NCI-H1417 treated with DMSO at 0.1 percent for 48 hours (cell line): ENCODE results near the gene KRT20.
A peak's percentile ranks its signal among the peaks of the same experiment; 100 is the strongest.
"Not testable (repeated sequence)": the region's sequence is repeated elsewhere in the genome, so short reads cannot be mapped to it uniquely, and the experiment has no call there.

ENCODE experiments used
- DNase-seq: peaks from one replicate; lab custom pipeline; 2025; lab: John Stamatoyannopoulos, UW

Gene KRT20, protein sequence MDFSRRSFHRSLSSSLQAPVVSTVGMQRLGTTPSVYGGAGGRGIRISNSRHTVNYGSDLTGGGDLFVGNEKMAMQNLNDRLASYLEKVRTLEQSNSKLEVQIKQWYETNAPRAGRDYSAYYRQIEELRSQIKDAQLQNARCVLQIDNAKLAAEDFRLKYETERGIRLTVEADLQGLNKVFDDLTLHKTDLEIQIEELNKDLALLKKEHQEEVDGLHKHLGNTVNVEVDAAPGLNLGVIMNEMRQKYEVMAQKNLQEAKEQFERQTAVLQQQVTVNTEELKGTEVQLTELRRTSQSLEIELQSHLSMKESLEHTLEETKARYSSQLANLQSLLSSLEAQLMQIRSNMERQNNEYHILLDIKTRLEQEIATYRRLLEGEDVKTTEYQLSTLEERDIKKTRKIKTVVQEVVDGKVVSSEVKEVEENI

DNA sequence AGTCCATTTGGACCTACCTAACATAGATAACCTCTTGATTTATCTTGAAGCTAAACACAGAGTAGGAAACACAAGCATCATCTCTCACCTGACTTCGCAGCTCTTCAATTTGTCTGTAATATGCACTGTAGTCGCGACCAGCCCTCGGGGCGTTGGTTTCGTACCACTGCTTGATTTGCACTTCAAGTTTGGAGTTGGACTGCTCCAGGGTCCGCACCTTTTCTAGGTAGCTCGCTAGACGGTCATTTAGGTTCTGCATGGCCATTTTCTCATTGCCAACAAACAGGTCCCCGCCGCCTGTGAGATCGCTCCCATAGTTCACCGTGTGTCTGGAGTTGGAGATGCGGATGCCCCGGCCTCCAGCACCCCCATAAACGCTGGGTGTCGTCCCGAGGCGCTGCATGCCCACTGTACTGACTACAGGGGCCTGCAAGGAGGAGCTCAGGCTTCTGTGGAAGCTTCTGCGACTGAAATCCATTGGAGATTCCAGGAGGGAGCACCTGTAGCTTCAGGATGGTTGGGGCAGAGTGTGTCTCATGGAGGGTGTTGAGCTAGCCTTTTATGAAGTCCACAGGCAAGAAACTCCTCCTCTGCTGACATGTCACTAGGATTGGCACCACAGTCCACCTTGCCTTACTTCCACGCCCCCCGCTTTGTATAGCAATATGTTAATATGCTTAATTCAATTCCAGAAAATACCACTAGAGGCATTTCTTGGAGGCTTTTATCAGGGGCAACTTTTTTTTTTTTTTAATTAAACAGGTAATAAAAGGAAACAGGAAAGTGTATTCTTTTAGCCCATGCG lies at the start of gene KRT20:
Gene KRT20, minus strand, starts transcription at position 535 of the 805 bp plus-strand sequence. Its CDS starts 57 bp downstream, at position 478.
- DNase-seq = no peak

DNA sequence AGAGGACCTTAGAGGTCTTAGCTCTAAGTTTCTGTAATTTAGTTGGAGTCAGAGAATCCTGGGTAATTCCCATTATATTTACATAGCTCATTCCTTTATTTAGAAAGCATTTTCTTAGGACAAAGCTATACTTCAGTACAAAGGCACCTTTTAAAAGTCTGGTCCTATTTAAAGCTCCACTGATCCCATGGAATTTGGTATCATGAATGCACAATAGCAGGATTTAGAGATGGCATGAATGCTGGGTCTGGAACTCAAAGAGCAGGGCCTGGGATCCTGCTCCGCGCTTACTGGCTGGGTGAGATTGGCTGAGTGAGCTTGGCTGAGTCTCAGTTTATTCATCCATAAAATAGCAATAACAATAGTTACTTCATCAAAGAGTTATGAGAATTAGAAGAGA lies 47.6 kb upstream of the KRT20 start:
- DNase-seq = no peak

DNA sequence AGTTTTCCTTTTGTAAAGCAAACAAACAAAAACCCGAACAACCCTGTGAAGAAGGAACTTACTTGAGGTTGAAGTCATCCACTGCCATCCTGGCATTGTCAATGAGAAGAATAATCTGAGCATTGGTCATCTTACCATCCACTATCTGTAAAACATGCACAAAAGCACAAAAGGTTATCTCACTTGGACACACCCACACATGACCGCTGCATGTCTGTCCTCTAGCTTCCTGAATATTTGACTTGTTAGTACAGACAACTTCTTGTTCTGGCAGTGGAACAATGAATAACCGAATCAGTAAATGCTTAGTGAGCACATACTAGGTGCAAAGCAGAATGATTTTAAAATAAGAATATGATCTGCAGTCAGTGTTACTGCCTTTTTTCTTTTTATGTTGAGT lies 46.3 kb upstream of the KRT20 start:
- no peak for DNase-seq

DNA sequence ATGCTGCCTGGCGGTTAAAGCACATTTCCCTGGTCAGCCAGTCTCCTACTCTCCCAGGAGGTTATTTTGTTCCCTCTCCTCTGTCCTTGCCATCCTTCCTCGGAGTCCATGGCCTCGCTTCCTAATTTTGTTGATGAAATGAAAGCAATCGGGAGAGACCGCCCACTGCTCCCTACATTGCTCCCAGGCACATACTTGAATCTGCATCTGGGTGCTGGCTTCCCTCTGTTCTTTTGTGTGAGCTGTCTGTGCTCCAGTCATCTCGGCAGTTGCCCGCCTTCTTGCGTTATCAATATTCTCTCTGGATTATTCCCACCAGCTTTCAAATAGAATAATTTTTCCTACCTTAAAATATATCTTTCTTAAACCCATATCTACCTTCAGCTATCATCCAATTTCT lies 41.3 kb upstream of the KRT20 start:
- no peak for DNase-seq

- no peak for DNase-seq
Observed at GRCh38 chr17:40922239-40922638, 37.2 kb upstream of the KRT20 start.

GRCh38 chr17:40921026-40921425 lies 36.0 kb upstream of the KRT20 start:
- no peak for DNase-seq

DNA sequence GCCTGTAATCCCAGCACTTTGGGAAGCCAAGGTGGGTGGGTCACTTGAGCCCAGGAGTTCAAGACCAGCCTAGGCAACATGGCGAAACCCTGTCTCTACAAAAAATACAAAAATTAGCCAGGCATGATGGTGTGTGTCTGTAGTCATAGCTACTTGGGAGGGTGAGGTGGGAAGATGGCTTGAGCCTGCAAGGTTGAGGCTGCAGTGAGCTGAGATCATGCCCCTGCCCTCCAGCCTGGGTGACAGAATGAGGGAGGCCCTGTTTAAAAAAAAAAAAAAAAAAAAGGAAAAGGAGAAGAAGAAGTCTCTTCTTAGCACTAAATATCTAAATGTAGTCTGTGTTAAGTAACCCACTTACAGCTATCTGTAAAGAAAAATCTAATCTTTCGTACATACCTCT lies 32.1 kb upstream of the KRT20 start:
- DNase-seq = not testable (repeated sequence)

DNA sequence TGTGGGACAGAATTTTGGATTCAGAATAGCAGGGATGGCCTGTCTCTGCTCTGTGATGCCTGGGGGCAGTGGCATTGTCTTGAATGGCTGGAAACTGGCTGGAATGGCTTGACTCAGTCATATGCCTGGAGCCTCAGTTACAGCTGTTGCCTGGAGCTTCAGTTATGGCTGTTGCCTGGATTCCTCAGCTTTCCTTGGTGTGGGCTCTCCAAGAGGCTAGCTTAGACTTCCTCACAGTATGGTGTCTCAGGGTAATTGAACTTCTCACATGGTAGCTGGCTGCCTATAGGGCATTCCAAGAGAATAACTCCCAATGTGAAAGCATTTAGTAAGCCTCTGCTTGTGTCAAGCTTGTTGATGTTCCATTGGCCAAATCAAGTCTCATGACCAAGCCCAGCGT lies 31.3 kb upstream of the KRT20 start:
- no peak for DNase-seq

GRCh38 chr17:40915721-40916256 lies 30.7 kb upstream of the KRT20 start:
- DNase-seq = no peak

DNA sequence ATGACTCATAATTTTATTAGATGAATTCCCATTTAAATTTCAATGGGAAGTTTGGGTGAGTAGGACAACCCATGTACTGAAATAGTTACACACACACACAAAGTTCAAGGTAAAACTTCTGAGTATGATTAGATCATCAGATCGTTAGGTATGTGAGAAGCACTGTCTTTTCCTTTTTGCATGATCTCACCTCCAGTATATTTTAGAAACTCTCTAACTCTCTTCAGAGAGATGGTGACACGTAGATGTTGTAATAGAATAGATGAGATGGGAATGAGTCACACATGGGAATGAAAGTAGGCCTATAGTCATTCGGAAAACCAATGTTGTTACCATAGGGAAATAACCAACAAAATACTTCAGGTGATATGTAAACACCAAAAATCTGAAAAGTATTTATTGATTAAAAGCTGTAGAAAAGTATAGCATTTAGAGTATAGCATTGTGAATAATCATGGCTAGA lies 30.2 kb upstream of the KRT20 start:
- no peak for DNase-seq

GRCh38 chr17:40914075-40914855 lies 29.2 kb upstream of the KRT20 start:
- no peak for DNase-seq

DNA sequence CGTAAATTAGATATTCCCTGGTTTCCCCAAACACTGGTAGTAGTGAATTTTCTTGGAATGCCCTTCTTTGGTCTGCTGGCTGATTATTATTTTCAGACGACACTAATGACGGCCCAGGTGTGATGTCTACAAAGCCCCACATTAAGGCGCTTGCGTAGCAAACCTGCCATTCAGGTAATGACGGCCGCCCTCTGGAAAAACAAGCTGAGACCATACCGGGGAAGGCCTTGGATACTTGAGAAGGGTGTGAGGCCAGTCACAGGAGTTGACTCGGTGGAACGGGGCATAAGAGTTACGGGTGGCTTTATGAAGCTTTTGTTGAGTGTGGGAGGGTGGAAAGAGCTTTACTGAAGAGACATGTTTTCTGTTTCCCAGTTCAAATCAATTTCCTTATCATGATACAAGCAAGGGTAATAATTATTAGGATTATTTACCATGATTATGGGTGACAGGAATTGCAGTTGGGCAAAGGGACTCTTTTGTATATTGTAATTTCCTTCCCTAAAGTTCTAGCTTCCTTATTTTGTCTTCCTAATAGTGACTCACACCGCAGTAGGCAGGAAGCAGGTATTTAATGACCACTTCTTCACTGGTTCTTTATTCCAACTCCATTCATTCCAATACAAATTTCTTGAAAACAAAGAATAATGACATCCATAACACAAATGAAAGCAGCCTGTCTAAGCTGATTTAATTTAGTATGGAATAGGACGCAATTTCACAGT lies 27.6 kb upstream of the KRT20 start:
- DNase-seq = no peak

GRCh38 chr17:40910441-40910841 lies 25.4 kb upstream of the KRT20 start:
- DNase-seq = no peak

DNA sequence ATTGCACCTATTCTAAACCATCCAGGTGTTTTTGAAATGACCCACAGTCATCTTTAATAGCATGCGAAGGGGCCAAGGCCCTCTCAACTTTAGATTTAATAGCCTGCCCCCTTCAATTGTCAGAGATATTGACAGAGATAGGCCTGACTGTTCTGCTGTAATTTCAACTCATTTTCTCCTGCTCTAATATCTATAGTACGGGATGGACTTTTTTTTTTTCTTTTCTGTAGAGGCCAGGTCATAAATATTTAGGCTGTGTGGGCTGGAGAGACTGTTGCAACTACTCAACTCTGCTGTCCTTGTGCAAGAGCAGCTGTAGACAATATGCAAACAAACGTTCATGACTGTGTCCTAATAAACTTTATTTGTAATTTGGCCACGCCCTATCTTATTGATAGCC lies 24.7 kb upstream of the KRT20 start:
- no peak for DNase-seq

GRCh38 chr17:40909351-40909750 lies 24.3 kb upstream of the KRT20 start:
- peak; percentile 71 for DNase-seq

GRCh38 chr17:40906613-40907012 lies 21.6 kb upstream of the KRT20 start:
- DNase-seq = no peak

DNA sequence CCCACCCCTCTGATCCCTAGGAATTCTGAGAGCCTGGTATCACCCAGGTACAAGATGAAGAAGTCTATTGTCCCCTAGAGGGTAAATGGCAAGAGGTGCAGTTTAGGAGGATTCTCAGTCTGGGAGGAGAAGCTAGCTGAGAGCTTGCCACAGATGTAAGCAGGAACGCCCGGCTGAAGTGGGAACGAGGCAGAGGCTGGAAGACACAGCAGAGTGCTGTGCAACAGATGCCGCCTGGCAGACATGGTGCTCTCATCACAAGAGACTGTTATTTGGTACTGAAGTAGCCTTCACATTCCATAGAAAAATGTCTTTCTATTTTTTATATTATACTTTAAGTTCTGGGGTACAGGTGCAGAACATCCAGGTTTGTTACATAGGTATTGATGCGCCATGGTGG lies 20.3 kb upstream of the KRT20 start:
- no peak for DNase-seq

DNA sequence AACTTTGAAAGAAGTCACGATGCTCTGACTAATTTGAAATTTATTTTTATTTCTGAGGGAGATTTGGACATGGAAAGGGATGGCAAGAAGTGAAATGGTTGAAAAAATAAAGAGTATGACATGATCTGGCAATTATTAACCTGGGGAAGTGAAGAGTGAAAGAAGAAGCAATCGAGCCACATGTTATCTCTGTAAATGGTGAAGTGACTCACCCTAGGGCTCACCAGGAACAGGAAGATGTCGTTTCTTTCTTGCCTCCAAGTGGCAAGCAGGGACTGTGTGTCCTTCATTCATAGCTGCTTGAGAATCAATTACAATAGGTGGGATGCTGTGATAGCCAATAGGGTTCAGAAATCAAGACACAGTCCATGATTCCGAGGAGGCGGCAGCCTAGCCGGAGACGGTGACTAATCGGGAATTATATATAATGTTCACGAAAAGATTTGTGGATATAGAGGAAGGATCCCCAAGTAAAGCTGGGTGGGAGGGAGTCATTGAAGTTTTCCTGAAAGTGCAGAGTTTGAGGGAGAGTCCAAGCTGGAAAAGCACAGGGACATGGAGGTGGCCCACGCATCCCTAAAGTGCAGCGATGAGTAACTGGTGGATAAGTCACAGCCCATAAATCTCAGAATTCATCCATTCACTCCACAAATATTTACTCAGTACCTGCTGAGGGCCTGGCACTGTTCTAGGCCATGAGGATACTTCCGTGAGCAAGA lies 18.2 kb upstream of the KRT20 start:
- DNase-seq = no peak

- no peak for DNase-seq
Observed at GRCh38 chr17:40902498-40902897, 17.5 kb upstream of the KRT20 start.

- no peak for DNase-seq
Observed at GRCh38 chr17:40901981-40902474, 17.0 kb upstream of the KRT20 start.
